GM12873 (cell line): ENCODE data around the gene INPP5B.

ENCODE experiments used
- CTCF ChIP-seq: IDR thresholded peaks from 2 replicates; pipeline ENCODE4 v1.5.1; 2012; ENCODE audit warnings: low read depth, mild to moderate bottlenecking, moderate library complexity, low read length, control low read depth; ENCODE audit not compliant: insufficient read depth; ENCODE audit errors: missing control alignments

INPP5B gene

GRCh38 chr1:37945743-37946702, 830 bp downstream of the INPP5B start:
- no peak for TF ChIP-seq CTCF

- no peak for TF ChIP-seq CTCF
Measured at GRCh38 chr1:37945251-37945650, 1.6 kb downstream of the INPP5B start.

GRCh38 chr1:37944816-37945215, 2.0 kb downstream of the INPP5B start:
- TF ChIP-seq CTCF: no peak

- no peak for TF ChIP-seq CTCF
Measured at GRCh38 chr1:37944086-37944763, 2.6 kb downstream of the INPP5B start.

- no peak for TF ChIP-seq CTCF
Measured at GRCh38 chr1:37940299-37940947, 6.4 kb downstream of the INPP5B start.

- no peak for TF ChIP-seq CTCF
Measured at GRCh38 chr1:37932759-37933158, 14.1 kb downstream of the INPP5B start.
